NCI-H526 treated with DMSO at 0.1 percent for 48 hours (cell line): Measurements from ENCODE around the gene ZBTB16.
"Not testable (repeated sequence)": the region's sequence is repeated elsewhere in the genome, so short reads cannot be mapped to it uniquely, and the experiment has no call there.

Experiments used
- DNase-seq: peaks from one replicate; lab custom pipeline; 2025; lab: John Stamatoyannopoulos, UW

The ZBTB16 gene

GRCh38 chr11:114044042-114044871, 15.3 kb upstream of the ZBTB16 start:
- no peak for DNase-seq

- DNase-seq, result no peak
These were observed 12.2 kb upstream of the ZBTB16 start for GRCh38 chr11:114047327-114047726.

- DNase-seq, result no peak
These were observed 10.5 kb upstream of the ZBTB16 start for GRCh38 chr11:114049050-114049449.

- DNase-seq, result not testable (repeated sequence)
These were observed 9.7 kb upstream of the ZBTB16 start for GRCh38 chr11:114049766-114050165.

GRCh38 chr11:114050258-114050927, 9.1 kb upstream of the ZBTB16 start:
- DNase-seq, result no peak

GRCh38 chr11:114051558-114051957, 8.0 kb upstream of the ZBTB16 start:
- DNase-seq, result no peak

GRCh38 chr11:114052160-114052559, 7.4 kb upstream of the ZBTB16 start:
- DNase-seq, result no peak

GRCh38 chr11:114053406-114053805, 6.1 kb upstream of the ZBTB16 start:
- DNase-seq, result no peak

- no peak for DNase-seq
These were observed 4.7 kb upstream of the ZBTB16 start for GRCh38 chr11:114054806-114055205.

- no peak for DNase-seq
These were observed 3.1 kb upstream of the ZBTB16 start for GRCh38 chr11:114056409-114056808.

GRCh38 chr11:114057147-114057546, 2.4 kb upstream of the ZBTB16 start:
- no peak for DNase-seq

GRCh38 chr11:114057605-114058004, 1.9 kb upstream of the ZBTB16 start:
- DNase-seq, result no peak

- DNase-seq, result no peak
These were observed 1.3 kb upstream of the ZBTB16 start for GRCh38 chr11:114058026-114058706.

GRCh38 chr11:114058871-114059277, 637 bp upstream of the ZBTB16 start:
- no peak for DNase-seq

GRCh38 chr11:114059984-114060391, 477 bp downstream of the ZBTB16 start:
- peak; percentile 65 for DNase-seq

GRCh38 chr11:114060392-114061047, 1.0 kb downstream of the ZBTB16 start:
- peak; percentile 65 for DNase-seq

GRCh38 chr11:114061048-114061680, 1.7 kb downstream of the ZBTB16 start:
- peak; percentile 30 for DNase-seq

- no peak for DNase-seq
These were observed 2.2 kb downstream of the ZBTB16 start for GRCh38 chr11:114061681-114062049.

- DNase-seq, result no peak
These were observed 2.8 kb downstream of the ZBTB16 start for GRCh38 chr11:114062272-114062671.

GRCh38 chr11:114063149-114063828, 3.8 kb downstream of the ZBTB16 start:
- no peak for DNase-seq

- no peak for DNase-seq
These were observed 4.3 kb downstream of the ZBTB16 start for GRCh38 chr11:114063829-114064201.
